T-helper 9 cell (primary cell): Measurements from ENCODE around the gene RUSF1.
"Not testable (repeated sequence)": the region's sequence is repeated elsewhere in the genome, so short reads cannot be mapped to it uniquely, and the experiment has no call there.

Source experiments
- DNase-seq: peaks from one replicate; pipeline ENCODE4 v3.0.0-alpha.2; 2020

RUSF1 gene

DNA sequence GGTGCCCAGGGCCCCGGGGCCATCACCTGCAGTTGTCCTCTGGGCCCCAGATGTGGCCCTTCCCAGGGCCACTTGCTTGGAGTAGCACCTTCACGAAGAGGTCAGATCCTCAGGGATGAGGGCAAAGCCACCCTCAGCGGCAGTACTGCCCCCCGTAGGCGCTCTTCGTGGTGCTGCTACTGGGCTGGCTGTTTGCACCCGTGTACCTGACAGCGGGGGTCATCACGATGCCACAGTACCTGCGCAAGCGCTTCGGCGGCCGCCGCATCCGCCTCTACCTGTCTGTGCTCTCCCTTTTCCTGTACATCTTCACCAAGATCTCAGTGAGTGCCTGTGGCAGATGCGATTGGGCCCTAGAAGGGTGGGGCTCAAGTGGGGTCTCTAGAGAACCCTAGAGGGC lies 22.6 kb downstream of the RUSF1 start:
- DNase-seq = no peak

DNA sequence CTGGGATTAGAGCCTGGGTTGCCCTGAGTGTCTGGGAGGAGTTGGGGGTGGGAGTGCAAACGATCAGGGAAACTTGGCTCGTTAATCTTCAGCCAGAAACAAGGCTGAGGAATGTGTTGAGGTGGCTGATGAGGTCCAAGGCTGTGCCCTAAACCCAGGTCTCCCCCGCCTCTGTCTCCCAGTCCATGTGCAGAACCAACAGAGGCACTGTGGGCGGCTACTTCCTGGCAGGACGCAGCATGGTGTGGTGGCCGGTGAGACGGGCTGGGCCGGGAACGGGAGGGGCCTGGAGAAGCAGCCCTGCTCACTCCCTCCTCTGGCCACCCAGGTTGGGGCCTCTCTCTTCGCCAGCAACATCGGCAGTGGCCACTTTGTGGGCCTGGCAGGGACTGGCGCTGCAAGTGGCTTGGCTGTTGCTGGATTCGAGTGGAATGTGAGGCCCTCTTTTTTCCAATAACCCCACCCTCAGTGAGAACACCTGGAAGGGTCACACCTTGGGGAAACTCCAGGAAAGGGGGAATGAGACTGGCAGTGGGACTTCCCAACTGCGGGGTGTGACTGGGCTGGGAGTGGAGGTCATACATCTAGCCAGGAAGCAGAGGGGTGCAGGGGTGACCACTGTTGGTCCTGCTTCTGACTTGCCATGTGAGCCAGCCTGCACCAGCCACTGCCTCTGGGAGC lies 23.6 kb downstream of the RUSF1 start:
- DNase-seq = no peak

DNA sequence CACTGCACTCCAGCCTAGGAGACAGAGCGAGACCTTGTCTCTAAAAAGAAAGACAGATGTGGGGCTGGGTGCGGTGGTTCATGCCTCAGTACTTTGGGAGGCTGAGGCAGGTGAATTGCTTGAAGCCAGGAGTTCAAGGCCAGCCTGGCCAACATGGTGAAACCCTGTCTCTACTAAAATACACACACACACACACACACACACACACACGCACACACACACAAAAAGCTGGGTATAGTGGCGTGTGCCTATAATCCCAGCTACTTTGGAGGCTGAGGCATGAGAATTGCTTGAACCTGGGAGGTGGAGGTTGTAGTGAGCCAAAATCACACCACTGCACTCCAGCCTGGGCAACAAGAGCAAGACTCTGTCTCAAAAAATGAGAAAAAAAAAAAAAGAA lies 24.1 kb downstream of the RUSF1 start:
- DNase-seq = not testable (repeated sequence)

DNA sequence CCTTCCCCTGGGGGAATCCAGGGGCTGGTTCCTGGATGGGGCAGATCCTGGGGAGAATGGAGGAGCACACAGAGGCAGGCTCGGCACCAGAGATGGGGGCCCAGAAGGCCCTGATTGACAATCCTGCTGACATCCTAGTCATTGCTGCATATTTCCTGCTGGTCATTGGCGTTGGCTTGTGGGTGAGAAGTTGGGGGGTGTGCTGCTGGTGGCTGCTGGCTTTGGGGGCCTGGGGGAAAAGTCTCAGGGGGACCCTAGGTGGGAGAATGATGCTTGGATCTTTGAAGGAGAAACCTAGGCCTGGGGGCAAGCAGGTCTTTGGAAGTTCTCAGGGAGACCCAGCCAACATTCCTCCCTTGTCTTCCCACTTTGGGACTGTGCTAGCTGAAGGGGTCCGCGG lies 25.1 kb downstream of the RUSF1 start, which contains the start of gene SLC5A2:
TSS of gene SLC5A2 (plus strand) at position 43 of the 400 bp plus-strand sequence. CDS start at position 57, 14 bp downstream.
- no peak for DNase-seq

DNA sequence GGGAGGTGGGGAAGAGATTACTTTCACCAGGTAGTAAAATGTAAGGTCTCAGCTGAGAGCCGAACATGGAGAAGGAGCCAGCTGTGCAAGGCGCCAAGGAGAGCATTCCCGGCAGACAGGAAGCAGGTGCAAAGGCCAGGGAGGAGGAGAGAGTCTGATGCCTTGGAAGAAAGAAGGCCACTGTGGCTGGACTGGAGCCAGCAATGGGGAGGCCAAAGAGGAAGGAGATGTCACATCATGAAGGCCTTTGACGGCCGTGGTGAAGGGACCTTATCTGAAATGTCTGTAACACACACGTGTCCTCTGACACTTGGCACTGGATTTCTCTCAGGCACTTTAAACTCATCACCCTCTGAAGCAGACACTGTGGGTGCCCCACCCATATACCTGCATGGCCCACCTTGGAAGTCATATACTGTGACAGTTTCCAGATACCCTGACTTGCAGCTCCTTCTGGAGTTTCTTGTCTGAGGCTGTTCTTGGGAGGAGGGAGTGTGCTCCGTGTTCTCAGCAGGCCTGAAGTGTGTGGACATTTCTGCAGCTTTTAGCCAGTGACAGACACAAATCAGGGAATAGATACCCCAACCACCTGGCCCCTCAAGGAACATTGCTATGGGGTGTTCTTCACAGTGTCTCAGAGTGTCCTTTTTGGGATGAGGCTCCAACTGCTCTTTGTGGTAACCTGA lies 27.2 kb downstream of the RUSF1 start:
- no peak for DNase-seq

DNA sequence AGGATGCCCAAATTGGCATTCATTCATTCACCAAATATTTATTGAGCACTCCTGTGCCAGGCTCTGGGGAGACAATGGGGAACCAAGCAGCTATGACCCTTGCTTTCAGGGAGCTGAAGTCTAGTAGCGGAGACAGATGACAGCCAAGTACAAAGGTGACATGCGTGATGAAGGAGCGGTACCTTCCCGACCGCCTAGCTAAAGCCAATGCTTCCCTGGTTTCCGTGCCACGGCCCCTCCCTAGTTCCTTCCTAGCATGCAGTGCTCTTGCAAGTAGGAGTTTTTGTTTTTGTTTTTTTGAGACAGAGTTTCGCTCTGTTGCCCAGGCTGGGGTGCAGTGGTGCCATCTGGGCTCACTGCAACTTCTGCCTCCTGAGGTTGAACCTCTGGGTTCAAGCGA lies 28.4 kb downstream of the RUSF1 start:
- no peak for DNase-seq

DNA sequence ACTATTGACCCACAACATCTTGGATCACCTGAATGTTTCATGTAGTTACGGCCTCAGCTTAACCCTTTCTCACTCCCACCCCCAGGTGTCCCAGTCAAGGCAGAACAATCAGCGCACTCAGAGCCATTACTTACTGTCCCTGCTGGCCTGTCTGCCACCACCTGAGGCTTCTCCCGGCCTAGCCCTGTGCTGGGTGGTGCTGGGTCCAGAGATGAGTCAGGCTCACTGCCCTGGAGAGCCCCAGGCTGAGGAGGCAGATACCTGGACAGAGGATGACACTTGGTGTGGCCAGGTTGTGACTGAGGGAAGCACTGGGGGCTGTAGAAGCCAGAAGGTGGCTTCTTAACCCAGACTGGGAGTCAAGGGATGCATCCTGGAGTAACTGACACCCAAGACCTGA lies 29.2 kb downstream of the RUSF1 start:
- no peak for DNase-seq

DNA sequence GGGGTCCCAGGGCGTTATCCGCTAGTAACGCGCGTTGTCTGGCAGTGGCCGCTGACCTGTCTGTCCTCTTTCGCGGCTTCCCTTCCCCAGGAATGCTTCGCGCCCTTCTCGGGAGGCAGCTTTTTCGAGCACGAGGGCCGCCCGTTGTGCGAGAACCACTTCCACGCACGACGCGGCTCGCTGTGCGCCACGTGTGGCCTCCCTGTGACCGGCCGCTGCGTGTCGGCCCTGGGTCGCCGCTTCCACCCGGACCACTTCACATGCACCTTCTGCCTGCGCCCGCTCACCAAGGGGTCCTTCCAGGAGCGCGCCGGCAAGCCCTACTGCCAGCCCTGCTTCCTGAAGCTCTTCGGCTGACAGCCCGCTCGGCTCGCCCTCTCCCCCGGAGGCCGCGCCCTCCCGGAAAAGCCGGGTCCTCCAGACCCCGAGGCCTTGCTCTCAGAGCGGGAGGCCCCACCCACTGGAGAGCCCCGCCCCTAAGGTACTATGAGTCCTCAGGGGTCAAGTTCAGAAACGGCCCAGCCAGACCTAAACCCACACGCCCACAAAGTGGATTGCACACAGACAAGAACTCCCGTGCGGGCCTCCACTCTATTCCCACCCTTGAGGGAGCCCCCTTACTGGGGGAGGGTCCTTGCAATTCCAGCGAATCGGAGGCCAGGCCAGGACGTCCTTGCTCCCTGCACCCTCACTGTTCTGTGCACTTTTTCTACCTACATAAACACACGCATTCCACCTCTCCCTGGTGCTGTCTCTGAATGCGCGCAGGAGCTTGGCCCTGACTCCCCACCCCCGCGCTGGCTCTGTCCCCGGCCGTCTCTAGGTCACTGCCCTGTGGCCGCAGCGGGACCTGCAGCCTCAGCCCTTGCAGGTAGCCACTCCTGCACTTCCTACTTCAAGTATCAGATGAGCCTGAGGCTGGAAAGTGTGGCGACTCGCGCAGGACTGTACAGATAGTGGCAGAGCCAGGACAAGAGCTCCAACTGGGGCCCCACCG lies 30.7 kb downstream of the RUSF1 start:
- no peak for DNase-seq

DNA sequence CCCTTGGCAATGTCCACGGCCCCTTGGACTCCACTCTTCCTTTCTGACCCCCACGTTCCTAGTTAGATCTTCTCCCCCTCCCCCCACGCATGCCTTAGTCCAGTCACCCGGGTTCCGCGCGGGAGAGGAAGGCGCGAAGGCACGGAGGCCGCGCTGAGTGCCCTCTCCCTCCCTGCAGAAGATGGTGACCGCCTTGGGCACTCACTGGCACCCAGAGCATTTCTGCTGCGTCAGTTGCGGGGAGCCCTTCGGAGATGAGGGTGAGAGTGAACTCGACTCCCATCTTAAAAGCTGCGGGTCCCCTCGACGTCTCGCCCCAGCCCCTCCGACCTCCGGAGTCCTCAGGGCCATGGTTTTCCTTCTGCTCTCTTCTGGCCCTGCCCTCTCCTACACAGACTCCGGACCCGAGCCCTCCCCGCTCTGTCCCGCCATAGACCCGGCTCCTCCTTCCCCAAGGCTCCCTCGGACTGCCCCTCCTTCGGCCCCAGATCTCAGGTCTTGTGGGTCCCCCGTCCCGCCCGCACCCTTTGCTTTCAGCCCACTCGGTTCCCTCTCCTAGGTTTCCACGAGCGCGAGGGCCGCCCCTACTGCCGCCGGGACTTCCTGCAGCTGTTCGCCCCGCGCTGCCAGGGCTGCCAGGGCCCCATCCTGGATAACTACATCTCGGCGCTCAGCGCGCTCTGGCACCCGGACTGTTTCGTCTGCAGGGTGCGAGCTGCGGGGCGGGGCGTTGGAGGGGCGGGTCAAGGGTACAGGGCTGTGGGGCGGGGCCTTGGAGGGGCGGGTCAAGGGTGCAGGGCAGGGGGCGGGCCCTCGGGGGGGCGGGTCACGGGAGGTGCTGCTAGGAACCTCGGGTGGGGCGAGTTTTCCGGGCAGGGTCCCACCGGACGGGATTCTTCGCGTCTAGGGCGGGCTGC lies 31.6 kb downstream of the RUSF1 start:
- peak; percentile 87 for DNase-seq

DNA sequence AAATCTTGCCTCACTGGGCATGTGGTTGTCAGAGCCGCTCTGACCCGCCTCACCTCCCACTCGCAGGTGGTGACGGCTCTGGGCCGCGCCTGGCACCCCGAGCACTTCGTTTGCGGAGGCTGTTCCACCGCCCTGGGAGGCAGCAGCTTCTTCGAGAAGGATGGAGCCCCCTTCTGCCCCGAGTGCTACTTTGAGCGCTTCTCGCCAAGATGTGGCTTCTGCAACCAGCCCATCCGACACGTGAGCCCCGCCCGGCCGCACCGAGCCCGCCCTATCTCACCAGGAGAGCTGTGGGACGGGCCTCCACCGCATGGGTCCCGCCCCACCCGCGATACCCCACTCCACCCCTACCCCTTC lies 32.3 kb downstream of the RUSF1 start:
- DNase-seq = no peak

DNA sequence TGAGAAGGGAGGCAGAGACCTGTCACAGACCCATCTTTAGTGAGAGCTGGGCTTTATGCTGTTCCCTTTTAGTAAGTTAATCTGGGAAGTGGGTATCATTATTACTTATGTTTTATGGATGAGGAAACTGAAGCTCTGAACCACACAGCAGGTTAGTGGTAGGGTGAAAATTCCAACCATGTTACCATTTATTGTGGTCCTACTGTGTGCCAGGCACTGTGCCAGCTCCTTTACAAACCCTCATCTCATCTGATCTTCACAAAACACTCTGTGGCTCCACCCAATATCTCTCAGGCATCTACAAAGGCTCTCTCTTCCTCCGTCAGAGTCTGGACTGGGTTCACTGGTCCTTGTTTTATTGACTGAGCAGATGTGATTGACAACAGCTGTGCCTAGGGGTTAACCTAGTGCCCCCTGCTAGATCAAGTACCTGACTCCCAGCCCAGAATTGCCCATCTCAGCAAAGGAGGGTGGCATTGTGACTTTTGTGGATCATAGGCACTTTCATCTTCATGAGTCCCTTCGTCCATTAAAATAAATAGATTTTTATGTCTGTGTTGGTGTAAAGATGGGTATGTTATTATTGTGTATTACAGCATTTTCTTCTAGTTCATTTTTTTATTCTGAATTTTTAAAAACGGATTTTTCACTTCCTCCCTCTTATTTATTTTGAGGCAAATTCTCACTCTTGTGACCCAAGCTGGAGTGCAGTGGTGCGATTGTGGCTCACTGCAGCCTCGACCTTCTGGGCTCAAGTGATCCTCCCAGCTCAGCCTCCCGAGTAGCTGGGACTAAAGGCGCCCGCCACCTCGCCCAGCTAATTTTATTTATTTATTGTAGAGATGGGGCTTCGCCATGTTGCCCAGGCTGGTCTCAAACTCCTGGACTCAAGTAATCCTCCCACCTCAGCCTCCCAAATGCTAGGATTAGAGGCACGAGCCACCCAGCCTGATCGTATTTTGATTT lies 33.1 kb downstream of the RUSF1 start:
- DNase-seq = no peak

DNA sequence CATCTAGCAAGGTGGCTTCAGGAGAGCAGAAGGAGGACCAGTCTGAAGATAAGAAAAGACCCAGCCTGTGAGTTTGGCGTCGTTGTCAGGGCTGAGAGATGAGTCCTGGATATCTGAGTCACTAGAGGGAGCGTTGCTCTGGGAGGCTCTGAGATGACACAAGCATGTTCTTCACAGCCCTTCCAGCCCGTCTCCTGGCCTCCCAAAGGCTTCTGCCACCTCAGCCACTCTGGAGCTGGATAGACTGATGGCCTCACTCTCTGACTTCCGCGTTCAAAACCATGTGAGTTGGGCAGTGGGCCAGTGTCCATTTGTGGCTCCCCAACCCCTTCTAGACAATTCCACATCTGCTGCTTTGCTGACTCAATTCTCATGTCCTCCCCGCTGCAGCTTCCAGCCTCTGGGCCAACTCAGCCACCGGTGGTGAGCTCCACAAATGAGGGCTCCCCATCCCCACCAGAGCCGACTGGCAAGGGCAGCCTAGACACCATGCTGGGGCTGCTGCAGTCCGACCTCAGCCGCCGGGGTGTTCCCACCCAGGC lies 33.9 kb downstream of the RUSF1 start:
- no peak for DNase-seq

DNA sequence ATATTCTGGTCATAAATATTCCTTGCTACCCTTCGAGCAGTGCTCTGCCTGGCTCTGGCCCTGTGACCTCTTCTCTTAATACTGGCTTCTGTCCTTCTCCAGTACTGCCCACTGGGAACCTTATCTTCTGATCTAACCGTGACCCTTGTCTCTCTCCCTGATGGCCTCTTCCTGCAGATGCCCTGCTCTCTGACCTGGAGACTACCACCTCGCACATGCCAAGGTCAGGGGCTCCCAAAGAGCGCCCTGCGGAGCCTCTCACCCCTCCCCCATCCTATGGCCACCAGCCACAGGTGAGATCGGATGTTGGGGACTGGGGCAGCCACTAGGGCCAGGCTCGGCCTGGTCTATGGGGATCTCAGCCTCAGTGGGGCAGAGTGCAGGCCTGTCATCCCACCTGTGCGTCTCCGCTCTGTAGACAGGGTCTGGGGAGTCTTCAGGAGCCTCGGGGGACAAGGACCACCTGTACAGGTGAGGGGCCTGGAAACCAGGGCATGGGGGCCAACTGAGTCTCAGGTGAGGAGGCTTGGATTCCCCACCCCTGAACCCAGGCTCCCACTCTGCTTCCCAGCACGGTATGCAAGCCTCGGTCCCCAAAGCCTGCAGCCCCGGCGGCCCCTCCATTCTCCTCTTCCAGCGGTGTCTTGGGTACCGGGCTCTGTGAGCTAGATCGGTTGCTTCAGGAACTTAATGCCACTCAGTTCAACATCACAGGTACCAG lies 34.8 kb downstream of the RUSF1 start:
- no peak for DNase-seq

DNA sequence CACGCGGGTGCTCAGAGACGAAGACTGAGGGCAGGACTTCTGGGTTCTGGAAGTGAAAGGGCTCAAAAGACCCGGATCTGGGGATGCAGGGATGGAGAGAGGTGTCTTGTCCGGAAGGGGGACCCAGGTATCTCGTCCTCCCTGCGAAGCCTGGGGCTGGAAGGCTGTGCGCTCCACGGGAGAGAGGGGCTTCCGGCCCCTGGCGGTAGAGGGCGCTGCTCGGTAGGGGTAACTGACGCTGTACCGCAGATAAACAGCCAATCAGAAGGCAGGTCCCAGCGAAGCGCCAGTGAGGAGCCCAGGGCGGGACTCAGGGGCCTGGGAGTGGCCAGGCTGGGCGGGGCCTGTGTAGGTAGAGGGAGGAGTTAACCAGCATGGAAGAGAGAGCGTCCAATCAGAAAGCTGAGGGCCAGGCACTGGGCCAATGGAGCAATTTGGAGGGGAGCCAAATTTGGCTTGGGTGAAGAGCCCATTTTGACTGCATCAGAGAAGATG lies 35.4 kb downstream of the RUSF1 start:
- DNase-seq = peak; percentile 24

DNA sequence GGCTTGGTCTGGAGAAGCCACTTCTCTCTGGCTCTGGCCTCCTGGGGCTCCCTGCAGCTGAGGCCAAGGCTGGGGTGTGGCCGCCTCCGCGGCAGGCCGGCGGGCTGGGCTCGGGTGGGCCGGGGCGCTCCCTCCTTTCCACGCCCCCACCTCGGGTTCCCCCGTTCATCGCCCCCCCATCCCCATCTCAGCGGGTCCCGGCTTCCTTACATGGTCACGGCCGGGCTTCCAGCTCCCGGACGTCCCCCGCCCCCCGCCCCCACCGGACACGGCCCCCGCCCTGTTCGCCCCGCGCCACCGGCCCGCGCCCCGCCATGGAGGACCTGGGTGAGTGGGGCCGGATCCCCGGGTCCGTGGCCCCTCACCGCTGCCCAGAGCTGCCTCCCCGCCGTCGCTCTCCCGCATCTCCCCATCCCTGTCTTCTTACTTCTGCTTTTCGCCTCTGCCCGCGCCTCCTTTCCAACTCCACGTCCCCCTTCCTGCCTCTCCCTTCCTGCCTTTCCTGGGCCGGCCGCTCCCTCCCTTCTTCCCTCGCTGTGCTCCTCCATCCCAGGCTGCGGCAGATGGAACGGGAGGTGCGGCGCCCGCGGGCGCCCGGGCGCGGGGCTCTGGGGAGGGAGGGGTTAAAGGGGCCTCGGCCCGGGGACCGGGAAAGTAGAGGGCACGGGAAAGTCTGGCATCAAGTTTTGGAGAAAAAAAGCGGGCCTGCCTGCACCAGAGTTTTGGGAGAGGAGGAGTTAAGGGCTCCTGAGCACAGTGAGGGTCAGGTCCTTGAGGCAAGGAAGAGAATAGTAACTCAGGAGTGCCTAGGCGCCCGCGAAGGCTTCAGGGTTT lies 36.1 kb downstream of the RUSF1 start, which contains the start of gene TGFB1I1:
TSS of gene TGFB1I1 (plus strand) at position 278 of the 834 bp plus-strand sequence. CDS start at position 315, 37 bp downstream.
- DNase-seq = no peak

DNA sequence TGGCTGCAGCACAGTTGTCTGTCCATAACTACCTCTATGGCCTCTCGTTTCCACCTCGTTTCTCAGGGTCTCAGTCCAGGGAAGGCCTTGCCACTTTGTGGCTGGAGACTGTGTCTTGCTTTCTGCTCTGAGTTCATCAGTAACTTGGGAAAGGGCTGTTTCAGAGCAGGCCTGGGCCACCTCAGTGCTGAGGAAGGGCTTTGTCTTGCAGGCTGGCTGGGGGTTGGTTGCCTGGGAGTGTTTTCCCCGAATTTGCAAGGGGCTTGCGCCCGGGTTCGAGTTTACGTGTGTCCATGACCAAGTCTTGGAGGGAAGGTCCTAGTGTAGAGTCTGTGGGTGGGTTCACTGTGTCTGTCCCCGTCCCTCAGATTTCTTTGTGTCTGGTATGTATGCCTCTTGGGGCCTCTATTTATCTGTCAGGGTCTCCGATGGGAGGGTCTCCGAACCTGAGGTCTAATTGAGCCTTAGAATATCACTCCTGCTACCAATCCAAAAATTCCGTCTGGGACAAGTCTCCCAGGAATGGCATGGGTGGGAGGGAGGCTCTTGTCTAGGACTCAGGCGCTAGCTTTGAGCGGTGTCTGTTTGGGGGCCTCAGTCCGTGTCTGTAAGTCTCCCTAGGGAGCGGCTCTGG lies 36.8 kb downstream of the RUSF1 start:
- no peak for DNase-seq

DNA sequence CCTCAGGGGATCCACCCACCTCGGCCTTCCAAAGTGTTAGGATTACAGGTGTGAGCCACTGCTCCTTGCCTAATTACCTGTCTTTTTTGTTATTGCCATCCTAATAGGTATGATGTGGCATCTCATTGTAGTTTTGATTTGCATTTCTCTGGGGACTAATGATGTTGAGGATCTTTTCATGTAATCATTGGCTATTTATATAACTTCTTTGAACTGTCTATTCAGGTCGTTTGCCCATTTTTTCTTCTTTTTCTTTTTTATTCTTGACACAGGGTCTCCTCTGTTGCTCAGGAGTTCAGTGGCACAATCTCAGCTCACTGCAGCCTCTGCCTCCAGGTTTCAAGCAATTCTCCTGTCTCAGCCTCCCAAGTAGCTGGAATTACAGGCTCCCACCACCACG lies 37.6 kb downstream of the RUSF1 start:
- DNase-seq = no peak

DNA sequence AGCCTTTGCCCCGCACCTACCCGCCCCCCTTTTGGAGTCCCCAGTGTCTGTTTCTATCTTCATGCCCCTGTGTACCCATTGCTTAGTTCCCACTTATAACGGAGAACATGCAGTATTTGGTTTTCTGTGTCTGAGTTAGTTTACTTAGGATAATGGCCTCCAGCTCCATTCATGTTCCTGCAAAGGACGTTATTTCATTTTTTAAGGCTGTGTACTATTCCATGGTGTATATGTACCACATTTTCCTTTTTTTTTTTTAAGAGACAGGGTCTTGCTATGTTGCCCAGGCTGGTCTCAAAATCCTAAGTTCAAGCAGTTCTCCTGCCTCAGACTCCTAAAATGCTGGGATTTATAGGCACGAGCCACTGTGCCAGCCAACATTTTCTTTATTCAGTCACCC lies 40.3 kb downstream of the RUSF1 start:
- no peak for DNase-seq
